Measurements from ENCODE around the gene OR1D2.
"Not testable (repeated sequence)": the region's sequence is repeated elsewhere in the genome, so short reads cannot be mapped to it uniquely, and the experiment has no call there.

OR1D2 gene

GRCh38 chr17:3104322-3104721 is at the start of gene OR1D2:
Gene OR1D2, minus strand, starts transcription at chr17:3104422. Its CDS starts 11,426 bp downstream, at chr17:3092996.
- no peak for DNase-seq

- not testable (repeated sequence) for DNase-seq
Observed at GRCh38 chr17:3137494-3137893, 33.3 kb upstream of the OR1D2 start.

- DNase-seq = no peak
Observed at GRCh38 chr17:3127451-3127850, 23.2 kb upstream of the OR1D2 start, which contains the start of gene OR1G1. Gene OR1G1, minus strand, starts transcription at chr17:3127551. Its CDS starts 0 bp downstream, at chr17:3127551.

GRCh38 chr17:3073850-3074249 is 30.4 kb downstream of the OR1D2 start:
- DNase-seq = not testable (repeated sequence)

DNA sequence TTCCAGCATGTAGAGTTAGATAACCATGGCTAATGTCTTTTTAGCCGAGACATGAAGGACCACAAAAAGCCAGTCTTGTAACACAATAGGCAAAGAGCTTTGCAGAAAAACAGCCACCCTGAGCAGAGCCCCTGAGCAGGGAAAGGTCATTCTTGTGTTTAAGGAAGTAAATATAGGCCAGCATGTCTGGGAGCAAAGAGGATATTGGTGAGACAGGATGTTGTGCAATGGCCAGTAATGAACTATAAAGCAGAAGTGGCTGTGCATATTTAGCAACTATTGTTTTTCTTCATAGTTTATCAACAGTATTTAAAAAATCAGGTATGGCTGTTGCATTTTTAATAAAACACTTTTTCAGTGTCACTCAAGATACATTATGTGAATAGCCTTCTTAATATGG is 39.0 kb downstream of the OR1D2 start:
- not testable (repeated sequence) for DNase-seq

DNA sequence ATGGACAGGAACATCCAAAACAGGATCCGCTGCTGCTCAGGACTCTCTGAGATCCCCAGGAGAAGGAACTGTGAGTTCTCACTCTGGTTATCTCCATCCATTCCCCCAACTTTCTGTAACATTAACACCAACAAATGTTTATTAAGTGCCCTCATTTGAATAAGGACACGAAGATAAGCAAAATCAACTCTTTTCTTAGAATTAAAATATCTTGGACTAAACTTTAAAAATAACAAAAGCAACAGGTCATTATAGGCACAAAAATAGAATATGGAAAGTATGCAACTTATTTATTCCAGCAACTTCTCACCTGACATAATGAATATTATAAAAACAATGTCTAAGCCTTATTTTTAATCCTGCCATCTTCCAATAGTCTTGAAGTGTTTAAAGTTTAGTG is 40.7 kb downstream of the OR1D2 start, which contains the start of gene OR1D5:
TSS of gene OR1D5 (minus strand) at position 101 of the 400 bp plus-strand sequence. CDS start at position 101, 0 bp downstream.
- not testable (repeated sequence) for DNase-seq

GRCh38 chr17:3062824-3063377 is 41.3 kb downstream of the OR1D2 start:
- DNase-seq = not testable (repeated sequence)

GRCh38 chr17:3054868-3055267 is 49.4 kb downstream of the OR1D2 start:
- DNase-seq = not testable (repeated sequence)

GRCh38 chr17:3049705-3050295 is 54.4 kb downstream of the OR1D2 start:
- no peak for DNase-seq

- peak; percentile 96 to 97 for DNase-seq
Observed at GRCh38 chr17:3048727-3049471, 55.3 kb downstream of the OR1D2 start.

DNA sequence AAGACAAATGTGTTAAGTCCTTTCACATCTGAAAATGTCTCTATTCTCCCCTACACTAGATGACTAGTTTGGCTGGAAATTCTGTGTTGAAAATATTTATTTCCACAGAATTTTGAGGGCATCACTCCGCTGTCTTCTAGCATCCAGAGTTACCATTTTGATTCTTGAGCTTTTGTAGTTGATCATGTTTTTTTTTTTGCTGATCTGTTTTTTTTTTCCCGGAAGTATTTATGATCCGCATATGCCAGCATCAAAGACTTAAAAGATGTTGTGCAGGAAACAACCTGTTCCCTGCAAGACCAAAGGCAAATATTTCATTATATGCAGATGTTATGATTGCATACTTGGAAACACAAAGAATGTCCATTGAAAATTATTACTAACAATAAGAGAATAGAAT is 57.5 kb downstream of the OR1D2 start:
- DNase-seq = no peak

DNA sequence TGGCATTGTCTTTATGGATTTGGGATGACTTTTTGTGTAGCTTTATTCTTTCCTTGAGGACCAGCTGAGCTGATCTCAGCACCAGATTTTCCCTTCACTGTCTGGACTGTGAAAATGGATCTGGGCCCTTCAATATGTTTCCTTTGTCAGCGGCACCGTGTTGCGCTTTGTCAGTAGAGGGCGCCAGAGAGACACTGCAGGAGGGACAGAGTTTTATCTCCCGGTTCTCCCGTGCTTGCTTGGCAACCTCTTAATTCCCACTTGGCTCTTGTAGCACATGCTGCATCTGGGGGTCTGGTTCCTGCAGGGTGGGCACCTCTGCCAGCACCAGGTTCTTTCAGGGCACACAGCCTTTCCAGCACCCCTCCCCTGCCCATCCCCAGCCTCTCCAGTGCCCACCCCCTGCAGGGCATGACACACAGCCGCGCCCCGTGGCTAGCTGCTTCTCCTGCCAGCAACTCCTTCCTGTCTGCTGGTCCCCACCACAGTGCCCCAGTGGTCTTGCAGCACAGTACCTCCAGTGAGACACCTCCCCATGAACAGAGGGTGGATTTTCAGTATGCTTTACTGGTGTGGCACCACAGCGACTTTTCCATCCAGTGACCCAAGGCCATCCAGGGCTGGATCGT is 60.4 kb downstream of the OR1D2 start:
- peak in 1 of 2 experiments; percentile 14 for DNase-seq

- no peak for DNase-seq
Observed at GRCh38 chr17:3040882-3041281, 63.3 kb downstream of the OR1D2 start.

- no peak for DNase-seq
Observed at GRCh38 chr17:3039736-3040135, 64.5 kb downstream of the OR1D2 start.

GRCh38 chr17:3038941-3039340 is 65.3 kb downstream of the OR1D2 start:
- DNase-seq = no peak
